ENCODE data around the gene SLC8A2.

The SLC8A2 gene

DNA sequence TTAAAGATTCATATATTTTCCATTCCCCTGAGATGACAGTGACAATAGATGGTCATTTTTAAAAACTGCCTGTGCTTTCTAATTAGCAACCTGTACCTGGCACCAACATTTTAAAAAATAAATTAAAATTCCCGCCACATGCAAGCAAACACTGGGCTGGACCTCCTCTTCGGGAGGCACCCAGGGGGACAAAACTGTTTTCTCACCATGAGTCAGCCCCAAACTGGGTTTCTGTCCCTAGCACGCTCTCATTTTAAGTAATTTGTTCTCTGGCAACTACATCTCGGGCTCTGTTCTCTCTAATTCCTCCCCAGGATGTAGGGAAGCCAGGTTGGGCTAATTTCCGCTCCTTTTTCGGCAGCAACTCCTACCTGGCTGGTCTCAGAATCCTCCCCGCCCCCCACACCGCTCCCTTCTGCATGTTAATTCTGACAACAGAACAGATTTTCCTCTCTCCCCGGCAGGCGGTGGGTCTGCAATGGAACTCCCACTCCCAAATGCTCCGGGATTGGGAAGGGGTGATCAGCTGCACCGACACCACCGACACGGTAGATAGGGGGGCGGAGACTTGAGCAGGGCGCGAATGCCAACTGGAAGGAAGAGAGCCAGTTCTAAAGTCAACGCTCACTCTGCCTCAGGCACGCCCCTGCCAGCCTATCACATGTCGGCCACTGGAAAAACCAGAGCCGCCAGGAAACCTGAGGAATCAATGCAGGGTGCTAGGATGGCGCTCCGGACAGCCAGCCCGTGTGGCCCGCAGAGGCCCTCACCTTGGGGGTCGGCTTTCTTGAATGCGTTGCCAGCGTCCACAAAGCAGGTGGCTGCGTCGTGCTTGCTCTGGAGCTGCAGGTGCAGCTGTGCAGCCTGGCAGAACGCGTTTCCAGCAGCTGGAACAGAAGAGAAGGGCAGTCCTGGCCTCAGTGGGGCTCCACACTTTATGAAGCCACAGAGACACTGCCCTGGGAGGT lies 28.5 kb upstream of the SLC8A2 start:
- no peak for DNase-seq
- Histone ChIP-seq H3K27ac (ENCODE audit: low read length) (no peak overlapping the region), H3K4me2 (ENCODE audit: low read depth, low read length) (no peak overlapping the region), H3K9ac (ENCODE audit: low read length) (no peak overlapping the region), H3K9me2 (replicated peaks; ENCODE audit: insufficient read depth, low read length) (no peaks in the 10 kb centered on the region), H3K4me3 (ENCODE audit: low read length) (no peak overlapping the region), H3K27me3 (replicated peaks; ENCODE audit: insufficient read depth, low read length) (no peaks in the 10 kb centered on the region), H2AFZ (ENCODE audit: low read length) (no peak overlapping the region), H3K9me3 (replicated peaks; ENCODE audit: insufficient read depth, low read length) (no peaks in the 10 kb centered on the region), H3K4me1 (ENCODE audit: low read length) (no peaks in the 10 kb centered on the region), H4K20me1 (ENCODE audit: insufficient read depth, low read length) (0 out of 2 replicates have a peak, but pooled peaks cover 6% of the 10 kb centered on the region), H3K36me3 (replicated peaks; ENCODE audit: insufficient read depth, low read length) (no peaks in the 10 kb centered on the region), H3K79me2 (ENCODE audit: low read length) (peaks cover 24% of the 10 kb centered on the region; the same call in 1 of the 2 replicates), H3F3A (ENCODE audit: insufficient read depth, low read length) (no peaks in the 10 kb centered on the region)
- TF ChIP-seq, protein P1, sequence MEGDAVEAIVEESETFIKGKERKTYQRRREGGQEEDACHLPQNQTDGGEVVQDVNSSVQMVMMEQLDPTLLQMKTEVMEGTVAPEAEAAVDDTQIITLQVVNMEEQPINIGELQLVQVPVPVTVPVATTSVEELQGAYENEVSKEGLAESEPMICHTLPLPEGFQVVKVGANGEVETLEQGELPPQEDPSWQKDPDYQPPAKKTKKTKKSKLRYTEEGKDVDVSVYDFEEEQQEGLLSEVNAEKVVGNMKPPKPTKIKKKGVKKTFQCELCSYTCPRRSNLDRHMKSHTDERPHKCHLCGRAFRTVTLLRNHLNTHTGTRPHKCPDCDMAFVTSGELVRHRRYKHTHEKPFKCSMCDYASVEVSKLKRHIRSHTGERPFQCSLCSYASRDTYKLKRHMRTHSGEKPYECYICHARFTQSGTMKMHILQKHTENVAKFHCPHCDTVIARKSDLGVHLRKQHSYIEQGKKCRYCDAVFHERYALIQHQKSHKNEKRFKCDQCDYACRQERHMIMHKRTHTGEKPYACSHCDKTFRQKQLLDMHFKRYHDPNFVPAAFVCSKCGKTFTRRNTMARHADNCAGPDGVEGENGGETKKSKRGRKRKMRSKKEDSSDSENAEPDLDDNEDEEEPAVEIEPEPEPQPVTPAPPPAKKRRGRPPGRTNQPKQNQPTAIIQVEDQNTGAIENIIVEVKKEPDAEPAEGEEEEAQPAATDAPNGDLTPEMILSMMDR (IDR thresholded peaks at IDR 0.05; ENCODE audit: low read length), result no peak
- TF ChIP-seq EZH2phosphoT487 (IDR thresholded peaks at IDR 0.05; ENCODE audit: low read length) (no peak), EZH2 (optimal IDR thresholded peaks at IDR 0.05; ENCODE audit: low read depth, low read length) (no peak)

- H3K4me3 ChIP-seq (ENCODE audit: low read length), result no peak overlapping the region
- H3K9ac ChIP-seq (ENCODE audit: low read length), result no peak overlapping the region
- H2AFZ ChIP-seq (ENCODE audit: low read length), result no peak overlapping the region
- H3F3A ChIP-seq (ENCODE audit: insufficient read depth, low read length), result no peaks in the 10 kb centered on the region
- no peaks in the 10 kb centered on the region for H3K9me3 ChIP-seq (replicated peaks; ENCODE audit: insufficient read depth, low read length)
- no peak overlapping the region for H3K27ac ChIP-seq (ENCODE audit: low read length)
- H3K9me2 ChIP-seq (replicated peaks; ENCODE audit: insufficient read depth, low read length), result no peaks in the 10 kb centered on the region
- TF ChIP-seq EZH2 (optimal IDR thresholded peaks at IDR 0.05; ENCODE audit: low read depth, low read length), result no peak
- TF ChIP-seq EZH2phosphoT487 (IDR thresholded peaks at IDR 0.05; ENCODE audit: low read length), result no peak
- TF ChIP-seq, protein P1 (IDR thresholded peaks at IDR 0.05; ENCODE audit: low read length), result no peak
- no peaks in the 10 kb centered on the region for H3K4me1 ChIP-seq (ENCODE audit: low read length)
- DNase-seq, result no peak
- H3K36me3 ChIP-seq (replicated peaks; ENCODE audit: insufficient read depth, low read length), result no peaks in the 10 kb centered on the region
- peaks cover 20% of the 10 kb centered on the region; the same call in 1 of the 2 replicates for H3K79me2 ChIP-seq (ENCODE audit: low read length)
- no peaks in the 10 kb centered on the region for H3K27me3 ChIP-seq (replicated peaks; ENCODE audit: insufficient read depth, low read length)
- H4K20me1 ChIP-seq (ENCODE audit: insufficient read depth, low read length), result 0 out of 2 replicates have a peak, but pooled peaks cover 6% of the 10 kb centered on the region
- H3K4me2 ChIP-seq (ENCODE audit: low read depth, low read length), result no peak overlapping the region
Measured at GRCh38 chr19:47499371-47499770, 27.7 kb upstream of the SLC8A2 start.

GRCh38 chr19:47498561-47498960 lies 26.9 kb upstream of the SLC8A2 start:
- Histone ChIP-seq H4K20me1 (ENCODE audit: insufficient read depth, low read length) (0 out of 2 replicates have a peak, but pooled peaks cover 6% of the 10 kb centered on the region), H3K4me1 (ENCODE audit: low read length) (no peaks in the 10 kb centered on the region), H3K36me3 (replicated peaks; ENCODE audit: insufficient read depth, low read length) (no peaks in the 10 kb centered on the region), H3K9me3 (replicated peaks; ENCODE audit: insufficient read depth, low read length) (no peaks in the 10 kb centered on the region), H3K9me2 (replicated peaks; ENCODE audit: insufficient read depth, low read length) (no peaks in the 10 kb centered on the region), H3K79me2 (ENCODE audit: low read length) (peaks cover 14% of the 10 kb centered on the region; the same call in 1 of the 2 replicates), H3K4me3 (ENCODE audit: low read length) (no peak overlapping the region), H3K27ac (ENCODE audit: low read length) (no peak overlapping the region), H2AFZ (ENCODE audit: low read length) (no peak overlapping the region), H3K27me3 (replicated peaks; ENCODE audit: insufficient read depth, low read length) (no peaks in the 10 kb centered on the region), H3K9ac (ENCODE audit: low read length) (no peak overlapping the region), H3F3A (ENCODE audit: insufficient read depth, low read length) (no peaks in the 10 kb centered on the region), H3K4me2 (ENCODE audit: low read depth, low read length) (no peak overlapping the region)
- TF ChIP-seq EZH2phosphoT487 (IDR thresholded peaks at IDR 0.05; ENCODE audit: low read length), result no peak
- no peak for TF ChIP-seq EZH2 (optimal IDR thresholded peaks at IDR 0.05; ENCODE audit: low read depth, low read length)
- TF ChIP-seq, protein P1 (IDR thresholded peaks at IDR 0.05; ENCODE audit: low read length), result no peak
- DNase-seq, result no peak
